ENCODE results near the gene CASZ1. TPM values are rescaled to one million over a fixed set of nuclear protein-coding genes. Genes with fewer than 3 reads are reported as not detected.

Gene CASZ1
- total and polyA plus RNA-seq, 2 donors (not counting 3 experiments of a cell fraction or from before 2014, with no cell fraction given): 1.5 to 5.2 TPM

- Histone ChIP-seq H4K20me1 (replicated peaks; ENCODE audit: control insufficient read depth, extremely low read depth, insufficient read depth, low read length) (no peaks in the 10 kb centered on the region), H3K4me2 (ENCODE audit: insufficient read depth, low read length) (no peak overlapping the region), H3K9me1 (replicated peaks; ENCODE audit: control insufficient read depth, extremely low read depth, insufficient read depth, low read length) (no peaks in the 10 kb centered on the region), H3K4me3 (replicated peaks in 1 of 3; ENCODE audit: insufficient read depth in 1 of 3, low read depth in 1 of 3, low read length in 3 of 3) (no peak overlapping the region), H3K79me2 (ENCODE audit: control insufficient read depth, insufficient read depth, low read length) (no peaks in the 10 kb centered on the region), H3K9me3 (replicated peaks; ENCODE audit: control insufficient read depth, insufficient read depth, low read length) (no peaks in the 10 kb centered on the region), H3K9ac (replicated peaks; ENCODE audit: extremely low read depth, insufficient read depth, low read length) (no peak overlapping the region), H3K4me1 (ENCODE audit: control insufficient read depth, extremely low read depth, insufficient read depth, low read length) (no peaks in the 10 kb centered on the region), H3K27ac (ENCODE audit: insufficient read depth, low read depth, low read length) (no peak overlapping the region), H3K36me3 (ENCODE audit: control insufficient read depth in 2 of 2, extremely low read depth in 1 of 2, insufficient read depth in 2 of 2, low read length in 2 of 2) (no peaks in the 10 kb centered on the region), H3K27me3 (ENCODE audit: control insufficient read depth in 2 of 2, insufficient read depth in 2 of 2, low read length in 2 of 2) (no peaks in the 10 kb centered on the region), H2AFZ (ENCODE audit: low read depth, low read length) (no peak overlapping the region)
- ChIA-PET CTCF (interaction anchor here (1.0 kb wide), 1 partner anchor 11 kb away, joined by 3 read pairs; no protein-coding TSS in a partner anchor), POLR2A (no interaction called here)
- no peak for TF ChIP-seq FOS (IDR thresholded peaks at IDR 0.05; ENCODE audit: borderline replicate concordance, insufficient read depth, low read length)
- no peak for TF ChIP-seq POLR2A (IDR thresholded peaks at IDR 0.05; ENCODE audit: low read depth, low read length)
- TF ChIP-seq JUN (IDR thresholded peaks at IDR 0.05; ENCODE audit: borderline replicate concordance, insufficient read depth, insufficient read length, low read depth): no peak
- no peak for TF ChIP-seq GATA2 (IDR thresholded peaks at IDR 0.05; ENCODE audit: insufficient read depth, insufficient read length, low read depth, low read length)
- no peak for TF ChIP-seq MAX (IDR thresholded peaks at IDR 0.05; ENCODE audit: insufficient read depth, insufficient read length)
- TF ChIP-seq CTCF (IDR thresholded peaks at IDR 0.05; ENCODE audit: extremely low read depth in 1 of 2, insufficient read depth in 1 of 2, low read depth in 1 of 2, low read length in 2 of 2): no peak
- FAIRE-seq: no peak
- no peak for DNase-seq (ENCODE audit: low read depth, low spot score)
- no TSS peak for BruUV-seq (replicated peaks)
- dilution Hi-C loops (cut with MboI; ENCODE audit: extremely low pct_ligation_motif_present, low sequenced_read_pairs): no loop called here
- intact Hi-C loops (cut with micrococcal nuclease): no loop called here
These were observed 54.8 kb downstream of the CASZ1 start for GRCh38 chr1:10741696-10742095.

- no peak for FAIRE-seq
- CTCF ChIA-PET: no interaction called here
These were observed 56.3 kb downstream of the CASZ1 start for GRCh38 chr1:10740123-10740522.

More at GRCh38 chr1:10740123-10740522, 56.3 kb downstream of the CASZ1 start:
- Histone ChIP-seq H3K9me1 (replicated peaks; ENCODE audit: control insufficient read depth, extremely low read depth, insufficient read depth, low read length) (no peaks in the 10 kb centered on the region), H3K9ac (replicated peaks; ENCODE audit: extremely low read depth, insufficient read depth, low read length) (no peak overlapping the region), H2AFZ (ENCODE audit: low read depth, low read length) (no peak overlapping the region), H3K4me2 (ENCODE audit: insufficient read depth, low read length) (no peak overlapping the region), H3K9me3 (replicated peaks; ENCODE audit: control insufficient read depth, insufficient read depth, low read length) (no peaks in the 10 kb centered on the region), H3K27ac (ENCODE audit: insufficient read depth, low read depth, low read length) (no peak overlapping the region), H3K4me3 (replicated peaks in 1 of 3; ENCODE audit: insufficient read depth in 1 of 3, low read depth in 1 of 3, low read length in 3 of 3) (no peak overlapping the region), H3K27me3 (ENCODE audit: control insufficient read depth in 2 of 2, insufficient read depth in 2 of 2, low read length in 2 of 2) (no peaks in the 10 kb centered on the region), H3K4me1 (ENCODE audit: control insufficient read depth, extremely low read depth, insufficient read depth, low read length) (no peaks in the 10 kb centered on the region), H4K20me1 (replicated peaks; ENCODE audit: control insufficient read depth, extremely low read depth, insufficient read depth, low read length) (no peaks in the 10 kb centered on the region), H3K36me3 (ENCODE audit: control insufficient read depth in 2 of 2, extremely low read depth in 1 of 2, insufficient read depth in 2 of 2, low read length in 2 of 2) (no peaks in the 10 kb centered on the region), H3K79me2 (ENCODE audit: control insufficient read depth, insufficient read depth, low read length) (no peaks in the 10 kb centered on the region)
- DNase-seq (ENCODE audit: low read depth, low spot score): no peak
- intact Hi-C loops (cut with micrococcal nuclease) (no loop called here), dilution Hi-C loops (cut with MboI; ENCODE audit: extremely low pct_ligation_motif_present, low sequenced_read_pairs) (no loop called here)
- BruUV-seq (replicated peaks): no TSS peak
- POLR2A ChIA-PET: no interaction called here
- TF ChIP-seq CTCF (IDR thresholded peaks at IDR 0.05; ENCODE audit: extremely low read depth in 1 of 2, insufficient read depth in 1 of 2, low read depth in 1 of 2, low read length in 2 of 2) (no peak), FOS (IDR thresholded peaks at IDR 0.05; ENCODE audit: borderline replicate concordance, insufficient read depth, low read length) (no peak), GATA2 (IDR thresholded peaks at IDR 0.05; ENCODE audit: insufficient read depth, insufficient read length, low read depth, low read length) (no peak), POLR2A (IDR thresholded peaks at IDR 0.05; ENCODE audit: low read depth, low read length) (no peak), JUN (IDR thresholded peaks at IDR 0.05; ENCODE audit: borderline replicate concordance, insufficient read depth, insufficient read length, low read depth) (no peak)
